ENCODE data around the gene ATXN1.

The ATXN1 gene

DNA sequence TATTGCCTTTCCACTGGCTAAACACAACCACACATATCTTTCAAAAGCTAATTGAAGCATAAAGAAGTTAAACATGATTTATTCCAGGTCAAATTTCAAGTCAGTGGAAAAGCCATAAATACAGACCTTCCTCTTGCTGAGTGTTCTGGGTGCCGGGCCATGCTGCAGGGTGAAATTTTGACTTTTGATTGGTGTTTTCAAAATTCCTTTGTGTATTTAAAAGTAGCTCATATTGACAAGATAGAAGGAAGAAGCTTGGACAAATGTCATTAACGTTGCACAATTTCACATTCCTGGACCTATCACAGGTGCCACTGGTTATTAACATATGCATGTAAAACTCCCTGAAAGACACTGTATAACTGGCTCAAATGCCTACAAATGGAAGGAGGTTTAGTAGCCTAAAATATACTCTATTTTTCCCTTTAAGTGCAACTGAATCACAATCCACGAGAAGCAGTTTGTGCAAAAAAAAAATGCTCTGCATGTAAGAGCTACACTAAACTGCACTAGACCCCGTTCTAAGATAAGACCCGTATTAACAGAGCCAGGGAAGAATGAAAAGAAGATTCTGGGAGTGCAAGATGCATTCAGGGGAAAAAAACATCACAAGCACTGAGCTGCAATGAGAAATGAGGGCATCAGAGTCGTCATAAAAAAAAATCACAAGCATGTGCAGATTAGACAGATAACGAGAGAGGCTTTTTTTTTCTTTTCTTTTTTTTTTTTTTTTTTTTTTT is 30.4 kb downstream of the ATXN1 start:
- H3K4me3 Mint-ChIP-seq = peak overlapping the region; percentile 44
- no peaks in the 10 kb centered on the region for H3K9me3 Mint-ChIP-seq
- no peak for ATAC-seq
- peaks cover 9% of the 10 kb centered on the region for H3K36me3 Mint-ChIP-seq (ENCODE audit: low read depth)
- DNase-seq = no peak
- no peaks in the 10 kb centered on the region for H3K27me3 Mint-ChIP-seq
- peaks cover 71% of the 10 kb centered on the region for H3K4me1 Mint-ChIP-seq
- H3K27ac Mint-ChIP-seq = peak overlapping the region; percentile 84

- DNase-seq = no peak
- peak overlapping the region; percentile 5 for H3K4me3 Mint-ChIP-seq
- H3K4me1 Mint-ChIP-seq = peaks cover 83% of the 10 kb centered on the region
- H3K9me3 Mint-ChIP-seq = no peaks in the 10 kb centered on the region
- H3K27ac Mint-ChIP-seq = no peak overlapping the region
- H3K36me3 Mint-ChIP-seq (ENCODE audit: low read depth) = peaks cover 9% of the 10 kb centered on the region
- no peaks in the 10 kb centered on the region for H3K27me3 Mint-ChIP-seq
- no peak for ATAC-seq
These were observed 31.5 kb downstream of the ATXN1 start for GRCh38 chr6:16729744-16730143.

- H3K4me1 Mint-ChIP-seq = peaks cover 88% of the 10 kb centered on the region
- peak overlapping the region; percentile 69 for H3K27ac Mint-ChIP-seq
- DNase-seq (no peak), ATAC-seq (peak; percentile 45)
- H3K4me3 Mint-ChIP-seq = no peak overlapping the region
- H3K27me3 Mint-ChIP-seq = no peaks in the 10 kb centered on the region
- H3K9me3 Mint-ChIP-seq = no peaks in the 10 kb centered on the region
- peaks cover 8% of the 10 kb centered on the region for H3K36me3 Mint-ChIP-seq (ENCODE audit: low read depth)
These were observed 32.0 kb downstream of the ATXN1 start for GRCh38 chr6:16729183-16729691.

- Mint-ChIP-seq H3K4me1 (peaks cover 88% of the 10 kb centered on the region), H3K27ac (peak overlapping the region; percentile 69), H3K9me3 (no peaks in the 10 kb centered on the region), H3K27me3 (no peaks in the 10 kb centered on the region), H3K4me3 (no peak overlapping the region), H3K36me3 (ENCODE audit: low read depth) (peaks cover 3% of the 10 kb centered on the region)
- DNase-seq = no peak
- ATAC-seq = no peak
These were observed 32.6 kb downstream of the ATXN1 start for GRCh38 chr6:16728513-16729182.

GRCh38 chr6:16727996-16728395 is 33.3 kb downstream of the ATXN1 start:
- H3K36me3 Mint-ChIP-seq (ENCODE audit: low read depth) = peaks cover 3% of the 10 kb centered on the region
- no peak for ATAC-seq
- DNase-seq = no peak

GRCh38 chr6:16725145-16725864 is 36.0 kb downstream of the ATXN1 start:
- H3K36me3 Mint-ChIP-seq (ENCODE audit: low read depth) = peaks cover 4% of the 10 kb centered on the region
- no peak overlapping the region for H3K4me3 Mint-ChIP-seq
- no peaks in the 10 kb centered on the region for H3K27me3 Mint-ChIP-seq
- peaks cover 73% of the 10 kb centered on the region for H3K4me1 Mint-ChIP-seq
- H3K27ac Mint-ChIP-seq = peak overlapping the region; percentile 40
- no peaks in the 10 kb centered on the region for H3K9me3 Mint-ChIP-seq
- DNase-seq (no peak), ATAC-seq (no peak)

More at GRCh38 chr6:16727996-16728395, 33.3 kb downstream of the ATXN1 start:
- H3K4me3 Mint-ChIP-seq = no peak overlapping the region
- H3K4me1 Mint-ChIP-seq = peaks cover 89% of the 10 kb centered on the region
- peak overlapping the region; percentile 3 for H3K27ac Mint-ChIP-seq
- no peaks in the 10 kb centered on the region for H3K27me3 Mint-ChIP-seq
- no peaks in the 10 kb centered on the region for H3K9me3 Mint-ChIP-seq

DNA sequence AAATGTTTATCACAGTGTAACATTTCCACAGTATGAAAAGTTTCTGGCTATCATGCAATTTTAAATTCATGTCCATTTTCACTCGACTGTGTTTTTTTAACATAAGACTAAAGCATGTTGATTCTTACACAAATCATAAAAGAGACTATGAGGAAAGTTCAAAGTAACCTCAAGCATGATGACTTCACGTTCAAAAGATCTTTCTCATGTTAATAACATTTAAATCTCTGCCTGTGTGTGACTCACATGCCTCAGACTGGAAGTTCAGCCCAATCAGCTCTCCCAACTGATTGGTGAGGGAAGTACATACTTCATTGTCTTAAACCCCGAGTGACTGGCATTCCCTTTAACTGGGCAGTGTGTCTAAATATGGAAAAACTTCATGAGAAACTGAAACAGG is 37.4 kb downstream of the ATXN1 start:
- ATAC-seq (peak; percentile 81), DNase-seq (no peak)
- Mint-ChIP-seq H3K4me3 (peak overlapping the region; percentile 7), H3K27ac (peak overlapping the region; percentile 52), H3K27me3 (no peaks in the 10 kb centered on the region), H3K4me1 (peaks cover 63% of the 10 kb centered on the region), H3K9me3 (no peaks in the 10 kb centered on the region), H3K36me3 (ENCODE audit: low read depth) (peaks cover 4% of the 10 kb centered on the region)

GRCh38 chr6:16723402-16723801 is 37.9 kb downstream of the ATXN1 start:
- Mint-ChIP-seq H3K9me3 (no peaks in the 10 kb centered on the region), H3K4me1 (peaks cover 59% of the 10 kb centered on the region), H3K27me3 (no peaks in the 10 kb centered on the region), H3K27ac (no peak overlapping the region), H3K4me3 (no peak overlapping the region), H3K36me3 (ENCODE audit: low read depth) (peaks cover 4% of the 10 kb centered on the region)
- ATAC-seq (no peak), DNase-seq (no peak)

- H3K27ac Mint-ChIP-seq = peak overlapping the region; percentile 47
- H3K36me3 Mint-ChIP-seq (ENCODE audit: low read depth) = peaks cover 4% of the 10 kb centered on the region
- peaks cover 52% of the 10 kb centered on the region for H3K4me1 Mint-ChIP-seq
- no peaks in the 10 kb centered on the region for H3K9me3 Mint-ChIP-seq
- no peak for ATAC-seq
- no peaks in the 10 kb centered on the region for H3K27me3 Mint-ChIP-seq
- no peak for DNase-seq
- no peak overlapping the region for H3K4me3 Mint-ChIP-seq
These were observed 38.6 kb downstream of the ATXN1 start for GRCh38 chr6:16722630-16723029.

DNA sequence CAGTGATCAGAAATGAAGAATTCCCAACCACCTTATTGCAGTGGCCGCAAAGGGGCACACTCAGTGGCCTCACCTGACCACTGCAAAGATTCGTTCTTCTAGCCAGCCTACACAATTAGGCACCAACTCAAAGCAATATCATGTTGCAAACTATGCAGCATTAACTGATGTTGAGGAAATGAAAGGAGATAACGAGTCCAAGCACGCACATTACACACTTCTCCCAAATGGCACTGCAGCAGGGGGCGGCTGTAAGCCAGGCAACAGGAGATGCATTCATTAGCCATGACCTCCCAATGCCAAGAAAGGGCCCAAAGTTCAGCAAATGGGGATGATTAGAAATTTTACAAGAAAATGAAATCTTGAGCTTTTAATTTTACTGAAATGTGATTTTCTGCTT is 39.3 kb downstream of the ATXN1 start:
- Mint-ChIP-seq H3K4me3 (no peak overlapping the region), H3K36me3 (ENCODE audit: low read depth) (peaks cover 5% of the 10 kb centered on the region), H3K4me1 (peaks cover 51% of the 10 kb centered on the region), H3K27me3 (no peaks in the 10 kb centered on the region), H3K27ac (no peak overlapping the region), H3K9me3 (no peaks in the 10 kb centered on the region)
- no peak for ATAC-seq
- no peak for DNase-seq

GRCh38 chr6:16720861-16721260 is 40.4 kb downstream of the ATXN1 start:
- Mint-ChIP-seq H3K9me3 (no peaks in the 10 kb centered on the region), H3K36me3 (ENCODE audit: low read depth) (peaks cover 5% of the 10 kb centered on the region), H3K27me3 (no peaks in the 10 kb centered on the region), H3K4me3 (no peak overlapping the region), H3K27ac (no peak overlapping the region), H3K4me1 (peaks cover 49% of the 10 kb centered on the region)
- ATAC-seq (no peak), DNase-seq (no peak)

DNA sequence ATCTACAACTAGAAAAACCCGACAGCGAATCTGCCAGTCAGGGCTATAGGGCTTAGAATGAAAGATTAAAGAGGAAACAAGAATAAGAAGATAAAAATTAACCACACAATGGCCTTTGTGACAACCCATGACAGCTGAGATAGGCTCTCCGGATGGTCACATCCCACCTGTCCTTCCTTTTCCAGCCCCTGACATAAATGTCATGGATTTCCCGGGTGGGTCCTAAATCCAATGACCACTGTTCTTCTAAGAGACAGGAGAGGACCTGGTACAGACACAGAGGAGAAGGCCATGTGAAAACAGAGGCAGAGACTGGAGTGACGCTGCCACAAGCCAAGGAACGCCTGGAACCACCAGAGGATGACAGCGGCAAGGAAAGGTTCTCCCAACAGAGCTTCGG is 41.8 kb downstream of the ATXN1 start:
- no peaks in the 10 kb centered on the region for H3K27me3 Mint-ChIP-seq
- H3K4me1 Mint-ChIP-seq = peaks cover 43% of the 10 kb centered on the region
- ATAC-seq = no peak
- no peak overlapping the region for H3K27ac Mint-ChIP-seq
- H3K9me3 Mint-ChIP-seq = no peaks in the 10 kb centered on the region
- DNase-seq = no peak
- H3K36me3 Mint-ChIP-seq (ENCODE audit: low read depth) = peaks cover 5% of the 10 kb centered on the region
- H3K4me3 Mint-ChIP-seq = no peak overlapping the region

DNA sequence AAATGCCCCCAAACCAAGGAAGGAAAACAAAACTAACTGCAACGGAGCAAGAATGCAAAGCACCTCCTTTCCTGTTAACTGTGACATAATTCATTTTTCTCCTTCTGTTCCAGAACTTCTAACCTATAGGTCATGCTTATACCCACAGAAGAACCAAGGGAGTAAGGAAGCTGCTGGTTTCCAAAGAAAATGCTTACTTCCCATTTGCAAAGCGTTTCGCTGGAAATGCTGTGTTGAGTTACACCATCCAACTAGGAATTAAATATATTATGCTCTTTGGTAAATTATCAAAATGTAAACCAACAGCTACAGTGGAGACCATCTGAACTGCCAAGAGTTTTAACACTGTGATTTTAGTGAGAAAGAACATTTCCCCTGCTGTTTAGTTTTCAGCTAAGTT is 42.9 kb downstream of the ATXN1 start:
- Mint-ChIP-seq H3K4me3 (no peak overlapping the region), H3K27ac (no peak overlapping the region), H3K36me3 (ENCODE audit: low read depth) (peaks cover 6% of the 10 kb centered on the region), H3K9me3 (peaks cover 1% of the 10 kb centered on the region), H3K4me1 (peaks cover 41% of the 10 kb centered on the region), H3K27me3 (no peaks in the 10 kb centered on the region)
- DNase-seq (no peak), ATAC-seq (no peak)

DNA sequence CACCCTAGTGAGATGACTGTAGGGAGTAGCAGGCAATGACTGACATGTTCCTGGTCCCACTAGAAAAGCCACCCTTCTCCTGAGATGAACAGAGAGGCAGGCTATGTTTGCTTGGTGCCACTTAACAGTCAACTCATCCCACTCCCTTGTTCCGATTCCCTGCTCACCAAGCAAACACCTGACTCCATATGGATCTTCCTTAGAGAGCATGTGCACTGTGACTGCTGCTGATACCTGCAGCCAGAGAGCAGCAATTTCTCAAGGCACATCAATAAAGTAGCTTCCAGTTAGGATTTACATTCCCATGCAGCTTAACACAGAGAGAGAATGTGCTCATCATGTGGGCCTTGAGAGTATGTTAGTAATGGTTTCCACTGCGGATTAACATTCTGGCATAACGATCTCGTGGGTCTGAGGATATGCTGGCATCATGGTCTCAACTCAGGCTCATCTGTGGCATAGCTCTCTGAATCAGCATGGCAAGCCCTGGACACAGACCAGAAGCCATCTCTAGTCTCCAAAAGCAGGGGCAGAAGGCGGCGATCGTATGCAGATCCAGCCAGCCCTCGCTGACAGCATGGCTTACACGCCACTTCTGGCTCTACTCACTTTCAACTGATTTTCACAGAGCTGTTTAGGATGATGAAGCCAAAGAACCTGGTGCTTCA is 43.9 kb downstream of the ATXN1 start:
- Mint-ChIP-seq H3K36me3 (ENCODE audit: low read depth) (peaks cover 7% of the 10 kb centered on the region), H3K27ac (no peak overlapping the region), H3K27me3 (no peaks in the 10 kb centered on the region), H3K4me3 (no peak overlapping the region), H3K9me3 (peaks cover 4% of the 10 kb centered on the region), H3K4me1 (peaks cover 45% of the 10 kb centered on the region)
- no peak for ATAC-seq
- DNase-seq = no peak
